ENCODE results near the gene EMSY.
"Not testable (repeated sequence)": the region's sequence is repeated elsewhere in the genome, so short reads cannot be mapped to it uniquely, and the experiment has no call there.

The EMSY gene

GRCh38 chr11:76591416-76591815 is 146.6 kb downstream of the EMSY start:
- in situ Hi-C loops (cut with MboI; ENCODE audit: low sequenced_read_pairs), result no loop called here

- in situ Hi-C loops (cut with MboI; ENCODE audit: low sequenced_read_pairs), result no loop called here
Observed at GRCh38 chr11:76592025-76592914, 147.5 kb downstream of the EMSY start.

- in situ Hi-C loops (cut with MboI; ENCODE audit: low sequenced_read_pairs), result no loop called here
Observed at GRCh38 chr11:76592961-76593360, 148.1 kb downstream of the EMSY start.

DNA sequence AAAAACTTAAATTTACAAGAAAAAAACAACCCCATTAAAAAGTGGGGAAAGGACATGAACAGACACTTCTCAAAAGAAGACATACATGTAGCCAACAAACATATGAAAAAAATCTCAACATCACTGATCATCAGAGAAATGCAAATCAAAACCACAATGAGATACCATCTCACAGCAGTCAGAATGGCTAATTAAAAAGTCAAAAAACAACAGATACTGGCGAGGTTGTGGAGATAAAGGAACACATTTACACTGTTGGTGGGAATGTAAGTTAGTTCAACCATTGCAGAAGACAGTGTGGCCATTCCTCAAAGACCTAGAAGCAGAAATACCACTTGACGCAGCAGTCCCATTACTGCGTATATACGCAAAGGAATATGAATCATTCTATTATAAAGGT is 150.3 kb downstream of the EMSY start:
- in situ Hi-C loops (cut with MboI; ENCODE audit: low sequenced_read_pairs), result not testable (repeated sequence)

DNA sequence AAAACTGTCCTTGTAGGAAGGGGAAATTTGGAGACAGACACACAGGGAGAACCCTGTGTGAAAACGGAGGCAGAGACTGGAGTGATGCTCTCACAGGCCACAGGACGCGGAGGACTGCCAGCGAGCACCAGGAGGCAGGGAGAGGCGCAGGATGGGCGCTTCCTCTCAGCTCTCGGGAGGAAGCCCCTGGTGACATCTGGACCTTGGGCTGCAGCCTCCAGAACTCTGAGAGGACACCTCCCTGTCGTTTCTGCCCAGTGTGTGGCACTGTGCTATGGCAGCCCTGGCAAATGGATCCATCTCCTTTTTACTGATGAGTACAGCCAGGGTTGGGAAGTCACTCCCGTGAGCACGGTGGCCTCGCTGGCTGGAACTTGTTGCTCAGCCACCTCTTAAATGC is 151.8 kb downstream of the EMSY start:
- in situ Hi-C loops (cut with MboI; ENCODE audit: low sequenced_read_pairs), result no loop called here

DNA sequence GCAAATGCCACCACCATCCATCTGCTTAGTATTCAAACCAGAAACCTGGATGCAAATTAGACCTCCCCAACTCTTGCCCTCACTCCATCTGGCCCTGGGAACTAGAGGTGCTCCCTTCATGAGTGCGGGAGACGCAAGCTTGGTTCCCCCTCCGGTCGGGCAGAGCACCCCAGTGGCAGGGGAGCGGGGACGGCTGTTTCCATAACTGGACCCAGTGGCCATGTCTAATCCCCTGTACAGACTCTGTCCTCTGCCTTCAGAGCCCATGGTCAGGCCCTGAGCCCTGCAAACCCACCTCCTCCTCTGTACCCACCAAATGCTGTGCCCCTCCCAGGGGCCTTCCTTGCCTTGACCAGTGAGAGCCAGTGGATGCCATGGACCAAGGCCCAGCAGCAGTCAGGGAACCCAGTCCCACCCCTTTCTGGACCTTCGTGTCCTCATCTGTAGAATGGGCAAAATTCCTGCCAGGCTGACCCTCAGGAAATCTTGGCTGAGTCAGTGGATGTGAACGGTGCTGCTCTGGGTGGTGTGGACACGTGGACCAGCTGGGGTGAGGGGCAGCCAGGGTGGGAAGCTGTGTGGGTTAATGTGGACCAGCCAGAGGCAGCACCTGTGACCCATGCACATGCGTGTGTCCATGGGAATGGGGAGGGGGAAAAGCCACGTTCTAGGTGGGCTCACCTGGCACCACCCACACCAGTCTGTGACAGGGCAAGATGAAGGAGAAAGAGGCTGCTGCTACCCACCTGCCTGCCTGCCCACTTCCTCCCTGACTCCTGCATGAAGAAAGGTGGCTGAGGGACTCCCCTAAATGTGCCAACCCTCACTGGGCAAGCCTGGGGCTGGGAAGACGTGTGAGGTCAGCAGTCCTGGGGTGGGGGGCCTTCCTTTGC is 153.0 kb downstream of the EMSY start:
- in situ Hi-C loops (cut with MboI; ENCODE audit: low sequenced_read_pairs), result no loop called here

DNA sequence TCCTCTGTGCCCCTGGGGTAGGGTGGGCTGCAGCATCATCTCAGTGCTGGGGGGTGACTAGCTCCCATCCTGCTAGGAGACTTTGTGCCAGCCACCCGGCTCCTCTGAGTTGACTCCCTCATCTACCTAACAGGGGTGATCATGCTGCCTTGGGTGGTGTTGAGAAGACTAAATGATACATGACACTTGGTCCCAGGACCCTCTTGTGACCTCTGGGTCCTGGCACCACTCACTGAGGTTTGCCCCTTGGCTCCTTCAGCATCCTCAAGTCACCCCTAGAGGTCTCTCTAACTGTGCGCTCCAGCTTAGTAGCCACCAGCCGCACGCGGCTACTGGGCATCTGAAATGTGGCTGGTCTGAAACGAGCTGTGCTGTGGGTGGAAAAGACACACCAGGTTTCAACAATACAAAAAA is 153.6 kb downstream of the EMSY start:
- in situ Hi-C loops (cut with MboI; ENCODE audit: low sequenced_read_pairs), result no loop called here

GRCh38 chr11:76599041-76600013 is 154.5 kb downstream of the EMSY start:
- in situ Hi-C loops (cut with MboI; ENCODE audit: low sequenced_read_pairs), result loop anchor here (10.0 kb wide), 1 partner anchor 85 kb away; no protein-coding TSS in a partner anchor

DNA sequence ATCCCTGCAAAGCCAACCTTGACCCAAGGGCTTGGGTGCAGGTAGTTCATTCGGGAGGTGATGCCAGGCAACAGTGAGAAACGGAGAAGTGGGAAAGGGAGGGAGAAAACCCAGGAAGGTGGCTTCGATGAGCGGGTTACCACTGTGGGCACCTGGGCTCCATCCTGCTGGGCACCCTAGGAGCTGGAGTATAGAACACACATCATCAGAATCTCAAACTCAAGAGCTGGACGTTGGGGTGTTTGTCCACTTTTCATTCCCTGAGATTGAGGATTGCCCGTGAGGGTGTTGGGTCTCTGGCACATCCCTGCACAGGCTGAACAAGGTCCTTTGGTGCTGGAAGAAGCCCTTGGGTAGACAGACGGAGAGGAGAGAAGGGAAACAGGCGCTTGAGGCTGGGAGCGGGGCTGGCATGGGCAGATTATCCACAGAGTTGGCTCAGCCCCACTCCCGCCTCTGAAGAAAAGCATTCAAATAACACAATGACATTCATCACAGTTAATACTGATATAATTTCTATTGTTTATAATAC is 155.4 kb downstream of the EMSY start:
- in situ Hi-C loops (cut with MboI; ENCODE audit: low sequenced_read_pairs), result loop anchor here (10.0 kb wide), 1 partner anchor 85 kb away; no protein-coding TSS in a partner anchor

DNA sequence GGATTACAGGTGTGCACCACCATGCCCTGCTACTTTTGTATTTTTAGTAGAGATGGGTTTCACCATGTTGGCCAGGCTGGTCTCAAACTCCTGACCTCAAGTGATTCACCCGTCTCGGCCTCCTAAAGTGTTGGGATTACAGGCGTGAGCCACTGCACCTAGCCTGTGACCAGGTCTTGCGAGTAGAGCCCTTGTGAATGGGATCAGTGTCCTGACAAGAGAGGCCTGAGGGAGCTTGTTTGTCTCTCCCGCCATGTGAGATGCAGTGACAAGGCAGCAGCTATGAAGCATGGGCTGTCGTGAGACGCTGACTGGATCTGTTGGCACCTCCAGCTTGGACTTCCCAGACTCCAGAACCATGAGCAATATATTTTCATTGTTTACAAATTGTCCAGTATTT is 156.5 kb downstream of the EMSY start:
- in situ Hi-C loops (cut with MboI; ENCODE audit: low sequenced_read_pairs), result loop anchor here (10.0 kb wide), 1 partner anchor 84 kb away; no protein-coding TSS in a partner anchor

- in situ Hi-C loops (cut with MboI; ENCODE audit: low sequenced_read_pairs), result loop anchor here (10.0 kb wide), 1 partner anchor 83 kb away; no protein-coding TSS in a partner anchor
Observed at GRCh38 chr11:76601724-76602123, 156.9 kb downstream of the EMSY start.

- in situ Hi-C loops (cut with MboI; ENCODE audit: low sequenced_read_pairs), result loop anchor here (10.0 kb wide), 1 partner anchor 82 kb away; no protein-coding TSS in a partner anchor
Observed at GRCh38 chr11:76602431-76602861, 157.6 kb downstream of the EMSY start.
